ENCODE results near the gene DCUN1D1.

DCUN1D1 gene

GRCh38 chr3:182921665-182922355 is 58.5 kb downstream of the DCUN1D1 start:
- Histone ChIP-seq H3K9me3 (ENCODE audit: control insufficient read depth, low read length) (no peaks in the 10 kb centered on the region), H3K4me2 (ENCODE audit: low read length) (no peak overlapping the region), H3K4me3 (ENCODE audit: low read depth, low read length) (no peak overlapping the region), H3K9ac (no peak overlapping the region), H3K27me3 (ENCODE audit: control insufficient read depth, insufficient read depth, low read length) (no peaks in the 10 kb centered on the region), H3K27ac (no peak overlapping the region), H3K79me2 (no peaks in the 10 kb centered on the region), H3K4me1 (peaks cover 3% of the 10 kb centered on the region), H2AFZ (no peak overlapping the region), H3K36me3 (ENCODE audit: control insufficient read depth, insufficient read depth, low read length) (no peaks in the 10 kb centered on the region)
- TF ChIP-seq, protein P1, sequence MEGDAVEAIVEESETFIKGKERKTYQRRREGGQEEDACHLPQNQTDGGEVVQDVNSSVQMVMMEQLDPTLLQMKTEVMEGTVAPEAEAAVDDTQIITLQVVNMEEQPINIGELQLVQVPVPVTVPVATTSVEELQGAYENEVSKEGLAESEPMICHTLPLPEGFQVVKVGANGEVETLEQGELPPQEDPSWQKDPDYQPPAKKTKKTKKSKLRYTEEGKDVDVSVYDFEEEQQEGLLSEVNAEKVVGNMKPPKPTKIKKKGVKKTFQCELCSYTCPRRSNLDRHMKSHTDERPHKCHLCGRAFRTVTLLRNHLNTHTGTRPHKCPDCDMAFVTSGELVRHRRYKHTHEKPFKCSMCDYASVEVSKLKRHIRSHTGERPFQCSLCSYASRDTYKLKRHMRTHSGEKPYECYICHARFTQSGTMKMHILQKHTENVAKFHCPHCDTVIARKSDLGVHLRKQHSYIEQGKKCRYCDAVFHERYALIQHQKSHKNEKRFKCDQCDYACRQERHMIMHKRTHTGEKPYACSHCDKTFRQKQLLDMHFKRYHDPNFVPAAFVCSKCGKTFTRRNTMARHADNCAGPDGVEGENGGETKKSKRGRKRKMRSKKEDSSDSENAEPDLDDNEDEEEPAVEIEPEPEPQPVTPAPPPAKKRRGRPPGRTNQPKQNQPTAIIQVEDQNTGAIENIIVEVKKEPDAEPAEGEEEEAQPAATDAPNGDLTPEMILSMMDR (IDR thresholded peaks at IDR 0.05): no peak

GRCh38 chr3:182920515-182921084 is 59.7 kb downstream of the DCUN1D1 start:
- Histone ChIP-seq H3K4me1 (peaks cover 3% of the 10 kb centered on the region), H3K9ac (no peak overlapping the region), H3K9me3 (ENCODE audit: control insufficient read depth, low read length) (no peaks in the 10 kb centered on the region), H3K27me3 (ENCODE audit: control insufficient read depth, insufficient read depth, low read length) (no peaks in the 10 kb centered on the region), H3K36me3 (ENCODE audit: control insufficient read depth, insufficient read depth, low read length) (no peaks in the 10 kb centered on the region), H2AFZ (peak overlapping the region; percentile 22), H3K79me2 (no peaks in the 10 kb centered on the region), H3K4me2 (ENCODE audit: low read length) (no peak overlapping the region), H3K4me3 (ENCODE audit: low read depth, low read length) (no peak overlapping the region), H3K27ac (peak overlapping the region; percentile 17)
- TF ChIP-seq, protein P1 (IDR thresholded peaks at IDR 0.05): no peak

GRCh38 chr3:182919866-182920357 is 60.4 kb downstream of the DCUN1D1 start:
- Histone ChIP-seq H3K9me3 (ENCODE audit: control insufficient read depth, low read length) (no peaks in the 10 kb centered on the region), H3K36me3 (ENCODE audit: control insufficient read depth, insufficient read depth, low read length) (no peaks in the 10 kb centered on the region), H3K4me1 (peaks cover 3% of the 10 kb centered on the region), H3K4me2 (ENCODE audit: low read length) (no peak overlapping the region), H3K9ac (no peak overlapping the region), H3K27ac (no peak overlapping the region), H3K79me2 (no peaks in the 10 kb centered on the region), H3K27me3 (ENCODE audit: control insufficient read depth, insufficient read depth, low read length) (no peaks in the 10 kb centered on the region), H2AFZ (no peak overlapping the region), H3K4me3 (ENCODE audit: low read depth, low read length) (no peak overlapping the region)
- TF ChIP-seq, protein P1 (IDR thresholded peaks at IDR 0.05): no peak

DNA sequence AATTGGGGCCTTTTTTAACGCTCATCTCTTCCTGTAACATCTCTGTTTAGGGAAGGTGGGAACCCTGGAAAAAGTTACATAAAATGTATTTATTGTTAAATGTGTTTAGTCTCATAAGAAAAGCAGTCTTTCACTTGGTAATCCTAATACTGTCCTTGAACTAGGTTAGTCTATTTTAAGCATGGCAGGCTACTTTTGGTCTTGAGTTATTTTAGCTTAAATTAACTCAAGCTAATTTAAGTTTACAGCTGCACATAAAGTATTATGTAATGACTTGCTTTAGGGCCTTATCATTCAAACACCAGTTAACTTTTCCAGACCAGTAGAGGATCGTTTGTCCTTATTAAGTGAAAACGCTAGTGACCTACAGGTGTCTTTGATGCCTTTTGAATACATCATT is 63.2 kb downstream of the DCUN1D1 start:
- TF ChIP-seq, protein P1 (IDR thresholded peaks at IDR 0.05): no peak
- Histone ChIP-seq H3K4me1 (peaks cover 3% of the 10 kb centered on the region), H3K36me3 (ENCODE audit: control insufficient read depth, insufficient read depth, low read length) (no peaks in the 10 kb centered on the region), H3K27ac (no peak overlapping the region), H3K9ac (no peak overlapping the region), H3K79me2 (no peaks in the 10 kb centered on the region), H3K9me3 (ENCODE audit: control insufficient read depth, low read length) (no peaks in the 10 kb centered on the region), H3K4me3 (ENCODE audit: low read depth, low read length) (no peak overlapping the region), H3K4me2 (ENCODE audit: low read length) (no peak overlapping the region), H2AFZ (no peak overlapping the region), H3K27me3 (ENCODE audit: control insufficient read depth, insufficient read depth, low read length) (no peaks in the 10 kb centered on the region)
